Measurements from ENCODE around the gene TENT4A. TPM values are rescaled to one million over a fixed set of nuclear protein-coding genes. Genes with fewer than 3 reads are reported as not detected.
"Not testable (repeated sequence)": the region's sequence is repeated elsewhere in the genome, so short reads cannot be mapped to it uniquely, and the experiment has no call there.

Gene TENT4A
- 10 to 100 TPM in 8 of 10 donors, 1 to 10 TPM in 2; 8.8 to 13.7 (median 11.7) TPM for total RNA-seq
- polyA plus RNA-seq: 1 to 10 TPM; 4.2 to 8.9 TPM
- long read RNA-seq, donor 1, full-length matches to known transcripts: 4 of 11 reads
- long read RNA-seq, donor 1, partial matches to known transcripts: 5 of 11 reads
- long read RNA-seq, donor 1, other reads (novel, unspliced or antisense): 2 of 11 reads
- long read RNA-seq, donor 2, full-length matches to known transcripts: 7 of 19 reads
- long read RNA-seq, donor 2, partial matches to known transcripts: 6 of 19 reads
- long read RNA-seq, donor 2, other reads (novel, unspliced or antisense): 6 of 19 reads
- long read RNA-seq, donor 3, partial matches to known transcripts: 8 of 14 reads
- long read RNA-seq, donor 3, other reads (novel, unspliced or antisense): 6 of 14 reads

GRCh38 chr5:6713274-6714225 is at the start of gene TENT4A:
TENT4A (plus strand) TSS chr5:6713432; CDS start chr5:6713984, 552 bp downstream.
- WGBS, 2 donors: 0 to 1% methylated on average over 48 to 174 of the region's 174 CpGs

GRCh38 chr5:6666762-6667161 is 46.5 kb upstream of the TENT4A start:
- ATAC-seq: no peak
- intact Hi-C loops (cut with DNase I): no loop called here

More at GRCh38 chr5:6713274-6714225, at the start of gene TENT4A:
- Histone ChIP-seq H3K27ac (peak within 1 kb of the TSS; percentile 93 to 98 (median 97)), H3K9me3 (no peaks in the 10 kb centered on the region), H3K4me3 (peak within 1 kb of the TSS; percentile 51 to 97 (median 72)), H3K27me3 (no peaks in the 10 kb centered on the region), H3K4me1 (peaks cover 5 to 52% (median 43%) of the 10 kb centered on the region in 9 donors), H3K36me3 (peaks cover 0 to 7% (median 0%) of the 10 kb centered on the region in 9 donors)
- ATAC-seq: no peak
- peak; percentile 32 to 58 for DNase-seq
- intact Hi-C loops (cut with DNase I): loop anchor here in 6 of 10 donors (2.0 to 10.0 kb wide), 4 partner anchors 34 to 81 kb away; partner anchors contain the start of genes NSUN2 (in 6 of the 6) and SRD5A1 (in 6 of the 6)
- TF ChIP-seq CTCF (IDR thresholded peaks at IDR 0.05): no peak

GRCh38 chr5:6667648-6668047 is 45.6 kb upstream of the TENT4A start:
- WGBS, 2 donors: 94% methylated on average over 5 of the region's 5 CpGs
- ATAC-seq (no peak), DNase-seq (no peak)
- TF ChIP-seq CTCF (IDR thresholded peaks at IDR 0.05): no peak
- intact Hi-C loops (cut with DNase I): no loop called here
- Histone ChIP-seq H3K4me3 (no peak overlapping the region), H3K27ac (no peak overlapping the region), H3K36me3 (peaks cover 0 to 42% (median 0%) of the 10 kb centered on the region in 9 donors), H3K9me3 (no peaks in the 10 kb centered on the region), H3K4me1 (no peaks in the 10 kb centered on the region), H3K27me3 (no peaks in the 10 kb centered on the region)

More at GRCh38 chr5:6666762-6667161, 46.5 kb upstream of the TENT4A start:
- no peaks in the 10 kb centered on the region for H3K27me3 ChIP-seq
- H3K36me3 ChIP-seq: peaks cover 0 to 43% (median 0%) of the 10 kb centered on the region in 9 donors
- H3K4me1 ChIP-seq: no peaks in the 10 kb centered on the region
- H3K4me3 ChIP-seq: no peak overlapping the region
- no peak for TF ChIP-seq CTCF (IDR thresholded peaks at IDR 0.05)
- H3K9me3 ChIP-seq: no peaks in the 10 kb centered on the region
- 90 to 94% methylated on average over 15 of the region's 15 CpGs for WGBS, 2 donors
- no peak overlapping the region for H3K27ac ChIP-seq
- DNase-seq: no peak

GRCh38 chr5:6668717-6669116 is 44.5 kb upstream of the TENT4A start:
- intact Hi-C loops (cut with DNase I); ATAC-seq; H3K27me3 ChIP-seq; H3K9me3 ChIP-seq; H3K4me3 ChIP-seq; H3K27ac ChIP-seq; DNase-seq; H3K4me1 ChIP-seq: not testable (repeated sequence)
- peaks cover 0 to 31% (median 0%) of the 10 kb centered on the region in 9 donors for H3K36me3 ChIP-seq
- 79 to 85% methylated on average over 9 of the region's 9 CpGs for WGBS, 2 donors

All from heart right ventricle (tissue), 16 donors.